SK-N-SH (cell line): ENCODE data around the gene FOXA2. TPM values are rescaled to one million over a fixed set of nuclear protein-coding genes. Genes with fewer than 3 reads are reported as not detected.

Experiments used
- CTCF ChIA-PET: fragments of 300-600, 350-600 bp; formaldehyde crosslinking; extraction: SDS; loops from one replicate; lab custom pipeline; 2021; lab: Yijun Ruan, JAX
- POLR2A ChIA-PET: fragments of 350-600 bp; sonication (Branson Sonifier 250); formaldehyde crosslinking; extraction: SDS; loops from one replicate; lab custom pipeline; 2020; ENCODE audit warnings: antibody characterized with exemption, inconsistent platforms; lab: Yijun Ruan, JAX
- DNase-seq: peaks from one replicate; pipeline ENCODE4 v3.0.0; 2012
- H2AFZ ChIP-seq: fragments of 200-600 bp; sonication (generic); 2 replicates; pipeline ENCODE4 v1.8.1; 2016; ENCODE audit warnings: antibody characterized with exemption, mild to moderate bottlenecking, low read depth
- H3F3A ChIP-seq: fragments of 200-600 bp; sonication (generic); replicated peaks from 2 replicates; pipeline ENCODE3; 2016; ENCODE audit warnings: antibody characterized with exemption, mild to moderate bottlenecking; ENCODE audit not compliant: insufficient read depth
- H3K27ac ChIP-seq, 2 experiments: fragments of 200-500 bp in 1 of 2; fragments of 200-600 bp in 1 of 2; sonication (Bioruptor generic) in 1 of 2; sonication (generic), shearing (Covaris generic) in 1 of 2; 2 replicates each; pipeline versions ENCODE4 v1.5.1 to v1.6.1; 2014 to 2016; ENCODE audit warnings: low read depth in 2 of 2, inconsistent platforms in 1 of 2, low read length in 1 of 2, mild to moderate bottlenecking in 1 of 2, mixed read lengths in 1 of 2
- H3K27me3 ChIP-seq: fragments of 200-600 bp; sonication (generic), shearing (Covaris generic); 2 replicates; pipeline ENCODE4 v1.6.1; 2016; ENCODE audit warnings: mixed run types; ENCODE audit not compliant: insufficient read depth
- H3K36me3 ChIP-seq, 2 experiments: fragments of 200-500 bp in 1 of 2; fragments of 200-600 bp in 1 of 2; sonication (Bioruptor generic) in 1 of 2; sonication (generic) in 1 of 2; replicated peaks in 1 of 2; 2 replicates each; pipeline versions ENCODE3 to v1.5.1; 2014 to 2016; ENCODE audit warnings: low read length in 1 of 2, mild to moderate bottlenecking in 1 of 2; ENCODE audit not compliant: insufficient read depth in 2 of 2, control insufficient read depth in 1 of 2
- H3K4me1 ChIP-seq, 2 experiments: fragments of 200-500 bp in 1 of 2; fragments of 200-600 bp in 1 of 2; sonication (Bioruptor generic) in 1 of 2; sonication (generic), shearing (Covaris generic) in 1 of 2; 2 replicates each; pipeline versions ENCODE4 v1.5.1 to v1.6.1; 2014 to 2016; ENCODE audit warnings: low read depth in 1 of 2, low read length in 1 of 2, mixed run types in 1 of 2; ENCODE audit not compliant: insufficient read depth in 2 of 2, control insufficient read depth in 1 of 2
- H3K4me2 ChIP-seq: fragments of 200-600 bp; sonication (generic), shearing (Covaris generic); 2 replicates; pipeline ENCODE4 v1.6.1; 2017; ENCODE audit warnings: mixed run types
- H3K4me3 ChIP-seq, 2 experiments: fragments of 200-500 bp in 1 of 2; fragments of 200-600 bp in 1 of 2; sonication (Bioruptor generic) in 1 of 2; sonication (generic), shearing (Covaris generic) in 1 of 2; 2 replicates each; pipeline versions ENCODE4 v1.5.1 to v1.8.1; 2014 to 2016; ENCODE audit warnings: low read depth in 2 of 2, inconsistent platforms in 1 of 2, low read length in 1 of 2, mild to moderate bottlenecking in 1 of 2, mixed read lengths in 1 of 2, moderate library complexity in 1 of 2
- H3K79me2 ChIP-seq: fragments of 200-600 bp; sonication (generic); 2 replicates; pipeline ENCODE4 v1.8.1; 2017; ENCODE audit warnings: mild to moderate bottlenecking; ENCODE audit not compliant: insufficient read depth
- H3K9ac ChIP-seq: fragments of 200-600 bp; sonication (generic); 2 replicates; pipeline ENCODE4 v1.6.1; 2017; ENCODE audit warnings: mixed run types
- H3K9me2 ChIP-seq: fragments of 200-600 bp; sonication (generic); 2 replicates; pipeline ENCODE4 v1.6.1; 2017; ENCODE audit warnings: mixed run types
- H3K9me3 ChIP-seq: fragments of 200-600 bp; sonication (generic); 2 replicates; pipeline ENCODE4 v1.6.1; 2017; ENCODE audit warnings: mixed run types, mild to moderate bottlenecking, moderate library complexity
- H4K20me1 ChIP-seq: fragments of 200-600 bp; sonication (generic); 2 replicates; pipeline ENCODE4 v1.6.1; 2017; ENCODE audit warnings: mild to moderate bottlenecking, mixed run types; ENCODE audit not compliant: insufficient read depth
- ELF1 ChIP-seq: IDR thresholded peaks from 2 replicates; pipeline ENCODE4 v1.4.0; 2012
- EP300 ChIP-seq, 2 experiments: IDR thresholded peaks; 2 replicates each; pipeline versions ENCODE4 v1.4.0 to v1.6.1; 2012; ENCODE audit warnings: borderline replicate concordance in 1 of 2, low read depth in 1 of 2, low read length in 1 of 2
- FOSL2 ChIP-seq: IDR thresholded peaks from 2 replicates; pipeline ENCODE4 v1.4.0; 2012; ENCODE audit warnings: low read depth, mild to moderate bottlenecking, moderate library complexity, borderline replicate concordance
- FOXM1 ChIP-seq: IDR thresholded peaks from 2 replicates; pipeline ENCODE4 v1.4.0; 2012; ENCODE audit warnings: low read depth, mild to moderate bottlenecking
- GABPA ChIP-seq: IDR thresholded peaks from 2 replicates; pipeline ENCODE4 v1.4.0; 2012; ENCODE audit warnings: low read depth, mild to moderate bottlenecking
- GATA2 ChIP-seq: sonication (generic); formaldehyde crosslinking; IDR thresholded peaks from 2 replicates; pipeline ENCODE4 v1.5.0; 2020; ENCODE audit warnings: mild to moderate bottlenecking, missing genetic modification reagents
- JUND ChIP-seq: IDR thresholded peaks from 2 replicates; pipeline ENCODE4 v1.4.0; 2012
- MXI1 ChIP-seq: IDR thresholded peaks from 2 replicates; pipeline ENCODE4 v1.6.1; 2012; ENCODE audit warnings: mild to moderate bottlenecking, low read depth, low read length, improper control_type of control experiment
- NFIC ChIP-seq: IDR thresholded peaks from 2 replicates; pipeline ENCODE4 v1.4.0; 2012; ENCODE audit warnings: borderline replicate concordance
- POLR2AphosphoS5 ChIP-seq: IDR thresholded peaks from 2 replicates; pipeline ENCODE4 v1.6.1; 2012; ENCODE audit warnings: low read depth, low read length
- RAD21 ChIP-seq: IDR thresholded peaks from 2 replicates; pipeline ENCODE4 v1.6.1; 2012; ENCODE audit warnings: mild to moderate bottlenecking, low read length
- RCOR1 ChIP-seq: fragments of 150-350 bp; IDR thresholded peaks from 2 replicates; pipeline ENCODE4 v1.6.1; 2017; ENCODE audit warnings: antibody characterized with exemption, low read length
- RXRA ChIP-seq: IDR thresholded peaks from 2 replicates; pipeline ENCODE4 v1.4.0; 2012; ENCODE audit warnings: low read depth, mild to moderate bottlenecking, borderline replicate concordance
- SMC3 ChIP-seq: IDR thresholded peaks from 2 replicates; pipeline ENCODE4 v1.6.1; 2012; ENCODE audit warnings: low read depth, low read length, improper control_type of control experiment
- TEAD4 ChIP-seq: IDR thresholded peaks from 2 replicates; pipeline ENCODE4 v1.4.0; 2012; ENCODE audit warnings: mild to moderate bottlenecking, borderline replicate concordance; ENCODE audit not compliant: insufficient read depth
- WGBS: methylation state at CpG from one replicate; pipeline ENCODE4 v1.1.6; 2017; ENCODE audit warnings: low lambda C conversion rate; 5-methylcytosine and 5-hydroxymethylcytosine counted together
- polyA plus RNA-seq, 3 experiments: library from polyadenylated mRNA; depleted of rRNA; stranded (reverse); fragments of >200 nt; gene quantifications; 2 replicates each; pipeline ENCODE4 v1.2.3, GENCODE V29; 2012
- TF ChIP-seq, protein P1 (sequence below): IDR thresholded peaks from 2 replicates; pipeline ENCODE4; 2012
- TF ChIP-seq, protein P2 (sequence below): fragments of 150-350 bp; IDR thresholded peaks from 2 replicates; pipeline ENCODE4 v1.6.1; 2017; ENCODE audit warnings: antibody characterized with exemption, low read length, low read depth, borderline replicate concordance
- TF ChIP-seq, protein P3 (sequence below): IDR thresholded peaks from 2 replicates; pipeline ENCODE4 v1.4.0; 2012; ENCODE audit warnings: low read depth
- TF ChIP-seq, protein P4 (sequence below): IDR thresholded peaks from 2 replicates; pipeline ENCODE4 v1.4.0; 2012; ENCODE audit warnings: low read depth, borderline replicate concordance

Gene FOXA2
- polyA plus RNA-seq, 1 of the 3 experiments (the other 2 are of a cell fraction), result not detected

DNA sequence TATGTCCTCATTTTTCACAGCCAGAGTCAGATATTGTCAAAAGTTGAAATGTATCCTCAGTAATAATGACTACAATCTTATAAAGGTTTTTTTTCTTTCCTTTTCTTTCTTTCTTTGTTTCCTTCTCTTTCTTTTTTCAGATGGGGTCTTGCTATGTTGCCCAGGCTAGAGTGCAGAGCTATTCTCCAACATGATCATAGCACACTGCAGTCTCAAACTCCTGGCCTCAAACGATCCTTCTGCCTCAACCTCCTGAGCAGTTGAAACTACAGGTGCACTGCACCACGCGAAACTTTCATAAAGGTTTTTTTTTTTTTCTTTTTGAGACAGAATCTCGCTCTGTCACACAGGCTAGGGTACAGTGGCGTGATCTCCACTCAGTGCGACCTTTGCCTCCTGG is 31.1 kb upstream of the FOXA2 start:
- H3K4me1 ChIP-seq, result no peaks in the 10 kb centered on the region
- H3K27me3 ChIP-seq, result peaks cover 5% of the 10 kb centered on the region; the same call in 1 of the 2 replicates
- H3K9me2 ChIP-seq, result no peaks in the 10 kb centered on the region
- ChIA-PET POLR2A (no interaction called here), CTCF (no interaction called here)
- no peaks in the 10 kb centered on the region for H4K20me1 ChIP-seq
- no peaks in the 10 kb centered on the region for H3K9me3 ChIP-seq
- TF ChIP-seq GABPA (no peak), NFIC (no peak), JUND (no peak), ELF1 (no peak)
- TF ChIP-seq, protein P1, sequence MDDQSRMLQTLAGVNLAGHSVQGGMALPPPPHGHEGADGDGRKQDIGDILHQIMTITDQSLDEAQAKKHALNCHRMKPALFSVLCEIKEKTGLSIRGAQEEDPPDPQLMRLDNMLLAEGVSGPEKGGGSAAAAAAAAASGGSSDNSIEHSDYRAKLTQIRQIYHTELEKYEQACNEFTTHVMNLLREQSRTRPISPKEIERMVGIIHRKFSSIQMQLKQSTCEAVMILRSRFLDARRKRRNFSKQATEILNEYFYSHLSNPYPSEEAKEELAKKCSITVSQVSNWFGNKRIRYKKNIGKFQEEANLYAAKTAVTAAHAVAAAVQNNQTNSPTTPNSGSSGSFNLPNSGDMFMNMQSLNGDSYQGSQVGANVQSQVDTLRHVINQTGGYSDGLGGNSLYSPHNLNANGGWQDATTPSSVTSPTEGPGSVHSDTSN, result no peak
- TF ChIP-seq, all 33 proteins: peak for 0
- no peak overlapping the region for H3K9ac ChIP-seq
- no peaks in the 10 kb centered on the region for H3F3A ChIP-seq
- no peaks in the 10 kb centered on the region for H3K36me3 ChIP-seq
- H3K27ac ChIP-seq, result no peak overlapping the region
- H3K79me2 ChIP-seq, result no peaks in the 10 kb centered on the region
- H3K4me3 ChIP-seq, result no peak overlapping the region
- H2AFZ ChIP-seq, result no peak overlapping the region
- no peak overlapping the region for H3K4me2 ChIP-seq
- no peak for DNase-seq
- WGBS, result 17% methylated on average over 6 of the region's 6 CpGs

DNA sequence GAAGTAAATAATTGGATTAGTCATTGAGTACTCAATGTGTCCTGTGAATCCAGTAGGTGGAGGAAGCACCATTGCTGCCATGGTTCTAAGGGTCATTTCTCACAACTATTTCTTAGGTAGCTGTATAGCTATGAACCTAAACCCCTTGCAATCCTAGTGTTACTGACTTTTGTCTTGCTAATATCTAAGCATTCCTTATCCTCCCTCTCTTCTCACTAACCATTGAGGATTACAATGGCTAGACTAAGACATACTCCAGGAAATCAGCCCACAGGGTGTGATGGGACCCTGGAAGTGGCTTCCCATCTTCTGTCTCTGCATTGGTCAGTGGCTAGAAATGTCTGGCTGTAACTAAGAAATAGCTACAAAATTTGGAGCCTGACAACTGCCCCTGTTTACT is 27.3 kb upstream of the FOXA2 start:
- Histone ChIP-seq H3K79me2 (no peaks in the 10 kb centered on the region), H3K9ac (no peak overlapping the region), H3F3A (no peaks in the 10 kb centered on the region), H4K20me1 (no peaks in the 10 kb centered on the region), H3K27ac (no peak overlapping the region), H3K9me3 (no peaks in the 10 kb centered on the region), H3K4me2 (no peak overlapping the region), H3K27me3 (no peaks in the 10 kb centered on the region; the same call in 1 of the 2 replicates), H3K36me3 (no peaks in the 10 kb centered on the region), H3K9me2 (no peaks in the 10 kb centered on the region), H3K4me3 (no peak overlapping the region), H2AFZ (no peak overlapping the region), H3K4me1 (no peaks in the 10 kb centered on the region)
- POLR2A ChIA-PET, result no interaction called here
- DNase-seq, result no peak
- TF ChIP-seq TEAD4, result no peak
- no peak for TF ChIP-seq SMC3
- TF ChIP-seq FOXM1, result no peak
- no peak for TF ChIP-seq EP300 (IDR thresholded peaks at IDR 0.05; ENCODE audit: borderline replicate concordance in 1 of 2, low read depth in 1 of 2, low read length in 1 of 2)
- no peak for TF ChIP-seq MXI1
- TF ChIP-seq FOSL2, result no peak
- TF ChIP-seq, protein P2, sequence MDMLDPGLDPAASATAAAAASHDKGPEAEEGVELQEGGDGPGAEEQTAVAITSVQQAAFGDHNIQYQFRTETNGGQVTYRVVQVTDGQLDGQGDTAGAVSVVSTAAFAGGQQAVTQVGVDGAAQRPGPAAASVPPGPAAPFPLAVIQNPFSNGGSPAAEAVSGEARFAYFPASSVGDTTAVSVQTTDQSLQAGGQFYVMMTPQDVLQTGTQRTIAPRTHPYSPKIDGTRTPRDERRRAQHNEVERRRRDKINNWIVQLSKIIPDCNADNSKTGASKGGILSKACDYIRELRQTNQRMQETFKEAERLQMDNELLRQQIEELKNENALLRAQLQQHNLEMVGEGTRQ, result no peak
- no peak for TF ChIP-seq RCOR1
- no peak for TF ChIP-seq RXRA
- TF ChIP-seq POLR2AphosphoS5, result no peak
- TF ChIP-seq, protein P3, sequence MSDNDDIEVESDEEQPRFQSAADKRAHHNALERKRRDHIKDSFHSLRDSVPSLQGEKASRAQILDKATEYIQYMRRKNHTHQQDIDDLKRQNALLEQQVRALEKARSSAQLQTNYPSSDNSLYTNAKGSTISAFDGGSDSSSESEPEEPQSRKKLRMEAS, result no peak
- TF ChIP-seq NFIC, result no peak
- no peak for TF ChIP-seq GATA2 (CRISPR knock-in tag)
- no peak for TF ChIP-seq RAD21
- TF ChIP-seq, protein P4, sequence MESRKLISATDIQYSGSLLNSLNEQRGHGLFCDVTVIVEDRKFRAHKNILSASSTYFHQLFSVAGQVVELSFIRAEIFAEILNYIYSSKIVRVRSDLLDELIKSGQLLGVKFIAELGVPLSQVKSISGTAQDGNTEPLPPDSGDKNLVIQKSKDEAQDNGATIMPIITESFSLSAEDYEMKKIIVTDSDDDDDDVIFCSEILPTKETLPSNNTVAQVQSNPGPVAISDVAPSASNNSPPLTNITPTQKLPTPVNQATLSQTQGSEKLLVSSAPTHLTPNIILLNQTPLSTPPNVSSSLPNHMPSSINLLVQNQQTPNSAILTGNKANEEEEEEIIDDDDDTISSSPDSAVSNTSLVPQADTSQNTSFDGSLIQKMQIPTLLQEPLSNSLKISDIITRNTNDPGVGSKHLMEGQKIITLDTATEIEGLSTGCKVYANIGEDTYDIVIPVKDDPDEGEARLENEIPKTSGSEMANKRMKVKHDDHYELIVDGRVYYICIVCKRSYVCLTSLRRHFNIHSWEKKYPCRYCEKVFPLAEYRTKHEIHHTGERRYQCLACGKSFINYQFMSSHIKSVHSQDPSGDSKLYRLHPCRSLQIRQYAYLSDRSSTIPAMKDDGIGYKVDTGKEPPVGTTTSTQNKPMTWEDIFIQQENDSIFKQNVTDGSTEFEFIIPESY, result no peak
- CTCF ChIA-PET, result no interaction called here
